D721Med (cell line): Measurements from ENCODE around the gene TP53BP1.

Experiments
- DNase-seq: peaks from one replicate; pipeline ENCODE4 v3.0.0; 2011; ENCODE audit warnings: low spot score; ENCODE audit not compliant: insufficient read length
- FAIRE-seq: peaks from 2 replicates; lab custom pipeline; 2011; peaks lifted over from hg19 to GRCh38; lab: Jason Lieb, UNC
- TF ChIP-seq, protein P1 (sequence below): IDR thresholded peaks from 2 replicates; pipeline ENCODE4 v1.5.1; 2012; ENCODE audit warnings: mild to moderate bottlenecking, control low read depth; ENCODE audit not compliant: insufficient read depth; ENCODE audit errors: missing control alignments

The TP53BP1 gene

DNA sequence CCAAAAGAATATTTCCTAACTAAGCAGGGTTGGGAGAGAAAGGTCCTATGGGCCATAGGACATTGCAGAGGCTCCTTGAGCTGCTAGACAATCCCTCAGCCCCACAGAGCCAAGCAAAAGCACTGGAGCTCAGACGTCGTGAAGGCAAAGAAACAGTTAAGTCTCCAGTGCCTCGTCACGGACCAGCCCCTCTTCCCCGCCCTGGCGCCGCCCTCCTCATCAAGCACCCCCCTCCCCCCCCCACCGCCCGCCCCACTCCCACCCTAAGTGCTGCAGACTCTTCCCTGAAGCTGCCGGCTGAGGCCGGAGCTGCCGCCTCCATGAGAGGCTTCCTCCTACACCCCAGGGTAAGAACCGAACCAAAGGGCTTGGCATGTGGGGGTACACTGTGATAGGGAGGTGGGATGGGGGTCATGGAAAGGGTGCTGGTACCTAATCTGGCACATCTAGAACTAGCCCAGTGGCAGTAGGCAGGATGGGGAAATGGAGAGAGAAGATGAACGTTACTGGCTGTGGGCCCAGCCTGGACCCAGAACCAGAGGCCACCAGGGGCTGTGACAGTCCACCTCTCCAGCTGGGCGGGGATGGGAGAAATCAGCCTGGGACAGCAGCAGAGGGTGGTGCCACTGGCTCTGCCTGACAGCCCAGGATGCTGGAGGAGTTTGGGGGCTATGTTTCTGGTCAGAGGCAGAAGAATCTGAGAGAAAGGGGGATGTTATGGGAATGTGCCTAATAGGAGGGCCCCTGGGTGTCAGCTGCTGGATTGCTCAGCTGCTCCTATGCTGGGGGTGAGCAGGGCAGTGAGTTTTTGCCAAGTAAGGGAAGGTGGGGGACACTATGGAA lies 24.6 kb upstream of the TP53BP1 start, which contains the start of gene MAP1A:
TSS of gene MAP1A (plus strand) at position 255 of the 843 bp plus-strand sequence. CDS start 3,866 bp downstream, outside the sequence.
- FAIRE-seq (no peak), DNase-seq (peak; percentile 69)
- TF ChIP-seq, protein P1, sequence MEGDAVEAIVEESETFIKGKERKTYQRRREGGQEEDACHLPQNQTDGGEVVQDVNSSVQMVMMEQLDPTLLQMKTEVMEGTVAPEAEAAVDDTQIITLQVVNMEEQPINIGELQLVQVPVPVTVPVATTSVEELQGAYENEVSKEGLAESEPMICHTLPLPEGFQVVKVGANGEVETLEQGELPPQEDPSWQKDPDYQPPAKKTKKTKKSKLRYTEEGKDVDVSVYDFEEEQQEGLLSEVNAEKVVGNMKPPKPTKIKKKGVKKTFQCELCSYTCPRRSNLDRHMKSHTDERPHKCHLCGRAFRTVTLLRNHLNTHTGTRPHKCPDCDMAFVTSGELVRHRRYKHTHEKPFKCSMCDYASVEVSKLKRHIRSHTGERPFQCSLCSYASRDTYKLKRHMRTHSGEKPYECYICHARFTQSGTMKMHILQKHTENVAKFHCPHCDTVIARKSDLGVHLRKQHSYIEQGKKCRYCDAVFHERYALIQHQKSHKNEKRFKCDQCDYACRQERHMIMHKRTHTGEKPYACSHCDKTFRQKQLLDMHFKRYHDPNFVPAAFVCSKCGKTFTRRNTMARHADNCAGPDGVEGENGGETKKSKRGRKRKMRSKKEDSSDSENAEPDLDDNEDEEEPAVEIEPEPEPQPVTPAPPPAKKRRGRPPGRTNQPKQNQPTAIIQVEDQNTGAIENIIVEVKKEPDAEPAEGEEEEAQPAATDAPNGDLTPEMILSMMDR, result no peak

DNA sequence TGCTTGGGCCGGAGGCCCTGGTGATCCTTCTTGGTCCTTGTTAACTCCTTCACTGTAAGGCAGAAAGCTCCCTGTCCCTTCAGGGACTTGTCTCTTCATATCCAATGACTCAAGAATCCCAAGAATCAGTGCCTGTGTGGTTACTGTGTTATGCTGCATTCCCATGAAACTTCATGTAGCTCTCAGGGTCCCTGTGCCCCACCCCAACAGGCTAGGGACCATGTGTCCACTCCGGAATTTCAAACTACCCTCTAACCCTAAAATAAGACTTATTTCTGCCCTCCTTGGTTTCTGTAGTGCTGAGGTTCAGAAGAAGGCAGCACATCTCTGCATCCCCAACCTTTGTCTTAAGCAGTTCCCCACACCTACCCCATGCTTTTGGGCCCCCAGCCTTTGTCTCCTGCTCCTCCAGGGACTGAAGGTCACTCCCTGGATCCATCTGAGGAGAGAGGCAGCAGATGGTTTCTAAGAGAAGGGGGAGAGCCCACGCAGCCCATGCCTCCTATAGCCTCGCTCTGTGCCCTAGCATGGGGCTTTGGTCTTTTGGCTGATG lies 23.9 kb upstream of the TP53BP1 start:
- no peak for FAIRE-seq
- TF ChIP-seq, protein P1, result no peak
- DNase-seq, result no peak

DNA sequence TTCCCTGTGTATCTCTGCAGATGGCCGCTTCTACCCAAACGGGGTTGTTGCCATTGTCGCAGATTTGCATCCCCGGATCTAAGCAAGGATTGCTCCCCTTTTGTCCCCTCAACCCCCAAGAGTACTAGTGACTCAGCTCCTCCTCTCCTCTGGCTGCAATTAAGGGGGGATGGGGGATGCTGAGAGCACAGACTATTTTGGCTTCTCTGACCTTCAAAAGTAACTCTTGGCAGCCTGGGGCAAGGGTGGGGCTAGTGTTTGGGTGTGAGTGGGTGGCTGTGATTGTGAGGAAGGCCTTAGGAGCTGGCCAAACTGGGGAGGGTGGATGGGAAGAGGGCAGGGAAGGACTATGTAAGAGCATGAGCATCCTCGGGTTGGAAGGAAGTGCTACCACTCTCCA lies 23.2 kb upstream of the TP53BP1 start:
- FAIRE-seq, result no peak
- DNase-seq, result no peak
- TF ChIP-seq, protein P1, result no peak

DNA sequence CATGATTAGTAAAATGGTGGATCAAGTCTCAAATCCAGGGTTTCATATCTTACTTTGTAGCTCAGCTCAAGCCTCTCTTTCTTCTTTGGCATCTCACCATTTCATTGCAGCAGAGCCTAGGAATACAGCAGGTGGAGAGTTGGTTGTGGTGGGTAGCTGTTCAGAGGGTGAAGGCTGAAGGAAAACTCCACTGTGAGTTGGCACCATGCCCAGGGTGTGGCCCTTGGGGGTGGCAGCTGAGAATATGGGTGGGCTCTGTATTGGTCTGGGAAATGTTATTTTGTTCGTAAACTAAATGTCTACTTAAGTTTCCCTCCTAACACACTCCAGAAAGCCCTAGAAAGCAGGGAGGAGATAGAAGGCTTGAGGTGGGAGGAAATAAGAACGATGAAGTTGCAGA lies 22.8 kb upstream of the TP53BP1 start:
- FAIRE-seq, result no peak
- TF ChIP-seq, protein P1, result no peak
- DNase-seq, result no peak

DNA sequence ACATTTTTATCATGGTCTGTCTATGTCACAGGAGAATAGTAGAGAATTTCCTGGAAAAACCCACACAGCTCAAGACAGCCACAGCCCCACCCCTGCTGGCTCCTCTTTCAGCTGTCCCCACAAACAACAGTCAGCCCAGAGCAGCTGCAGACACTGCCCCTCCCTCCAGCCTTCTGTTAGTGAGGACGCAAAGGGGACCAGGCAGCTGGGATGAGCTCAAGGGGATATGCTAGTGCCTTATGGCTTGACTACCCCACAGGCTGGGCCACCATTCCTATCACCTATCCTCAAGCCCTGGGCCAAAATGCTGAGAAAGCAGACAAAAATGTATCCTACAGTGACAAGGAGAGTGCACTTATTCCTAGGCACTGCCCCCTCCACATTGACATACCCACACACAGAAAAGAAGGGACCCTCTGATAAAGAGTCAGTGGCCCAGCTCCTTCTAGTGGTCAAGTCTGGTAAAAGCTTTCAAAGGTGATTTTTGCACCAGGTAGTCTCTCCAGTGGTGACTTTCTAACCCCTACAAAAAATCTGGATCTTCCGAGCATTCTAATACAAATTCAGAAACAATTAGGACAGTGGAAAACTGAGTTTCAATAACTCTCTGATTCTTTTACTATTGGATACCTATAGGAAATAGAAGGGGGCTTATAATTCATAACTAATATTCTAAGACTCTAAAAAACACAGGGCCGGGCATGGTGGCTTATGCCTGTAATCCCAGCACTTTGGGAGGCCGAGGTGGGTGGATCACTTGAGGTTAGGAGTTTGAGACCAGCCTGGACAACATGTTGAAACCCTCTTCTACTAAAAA lies 21.5 kb upstream of the TP53BP1 start:
- FAIRE-seq (no peak), DNase-seq (no peak)
- TF ChIP-seq, protein P1, result peak; percentile 54

DNA sequence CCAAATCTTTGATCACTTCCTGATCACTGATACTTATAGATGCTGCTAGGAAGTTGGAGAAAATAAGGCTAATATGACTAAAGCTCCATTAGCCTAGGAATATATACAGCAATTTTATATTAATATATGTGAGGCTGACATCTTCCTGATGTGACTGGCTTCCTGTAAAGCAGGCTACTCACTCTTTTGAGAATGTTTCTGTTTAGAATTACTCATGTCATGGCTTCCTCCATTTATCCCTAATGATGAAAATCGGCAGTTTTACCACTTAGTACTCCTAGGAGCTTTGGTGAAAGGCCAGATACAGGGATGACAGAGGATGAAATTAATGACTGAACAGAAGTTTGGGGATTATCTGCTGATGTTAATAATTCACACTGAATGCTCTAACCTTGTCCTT lies 20.6 kb upstream of the TP53BP1 start:
- DNase-seq (no peak), FAIRE-seq (no peak)
- TF ChIP-seq, protein P1, result no peak
